ENCODE data around the gene CDC25B.

CDC25B gene

DNA sequence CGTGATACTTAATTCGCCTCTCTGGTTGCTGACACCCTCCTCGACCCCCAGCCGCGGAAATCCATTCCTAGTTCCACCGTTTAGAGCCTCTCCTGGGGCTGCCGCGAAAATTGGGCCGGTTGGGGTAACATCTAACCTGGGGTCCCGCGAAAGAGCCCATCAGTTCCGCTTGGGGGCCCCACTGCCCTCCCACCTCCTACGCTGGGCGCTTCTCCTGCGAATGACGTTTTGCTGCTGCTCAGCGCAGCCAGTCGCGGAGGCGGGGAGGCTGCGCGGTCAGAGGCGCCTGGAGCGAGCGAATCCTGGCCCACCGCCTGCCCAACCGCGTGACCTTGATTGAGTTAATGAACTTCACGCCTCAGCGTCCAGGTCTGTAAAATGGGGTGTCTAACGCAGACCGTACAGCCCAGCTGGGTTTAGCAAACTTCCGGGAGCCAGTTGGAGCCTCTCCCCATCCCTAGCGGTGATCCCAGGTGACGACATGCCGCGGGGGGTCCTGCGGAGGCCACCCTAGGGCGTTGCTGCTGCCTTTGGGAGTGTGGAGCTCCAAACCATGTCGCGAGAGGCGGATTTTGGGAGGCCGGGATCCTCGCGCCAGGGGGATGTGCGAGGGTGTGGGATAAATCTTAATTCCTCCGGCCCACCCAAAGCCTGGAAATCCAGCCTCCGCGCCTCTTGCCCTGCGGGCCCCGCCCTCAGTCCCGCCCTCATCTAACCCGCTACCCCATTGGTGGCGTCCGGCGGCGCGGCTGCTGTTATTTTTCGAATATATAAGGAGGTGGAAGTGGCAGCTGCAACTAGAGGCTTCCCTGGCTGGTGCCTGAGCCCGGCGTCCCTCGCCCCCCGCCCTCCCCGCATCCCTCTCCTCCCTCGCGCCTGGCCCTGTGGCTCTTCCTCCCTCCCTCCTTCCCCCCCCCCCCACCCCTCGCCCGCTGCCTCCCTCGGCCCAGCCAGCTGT is at the start of gene CDC25B:
Gene CDC25B (plus strand): TSS at position 800 of the 958 bp plus-strand sequence. CDS start 222 bp downstream, outside the sequence.
- TF ChIP-seq, protein P1, sequence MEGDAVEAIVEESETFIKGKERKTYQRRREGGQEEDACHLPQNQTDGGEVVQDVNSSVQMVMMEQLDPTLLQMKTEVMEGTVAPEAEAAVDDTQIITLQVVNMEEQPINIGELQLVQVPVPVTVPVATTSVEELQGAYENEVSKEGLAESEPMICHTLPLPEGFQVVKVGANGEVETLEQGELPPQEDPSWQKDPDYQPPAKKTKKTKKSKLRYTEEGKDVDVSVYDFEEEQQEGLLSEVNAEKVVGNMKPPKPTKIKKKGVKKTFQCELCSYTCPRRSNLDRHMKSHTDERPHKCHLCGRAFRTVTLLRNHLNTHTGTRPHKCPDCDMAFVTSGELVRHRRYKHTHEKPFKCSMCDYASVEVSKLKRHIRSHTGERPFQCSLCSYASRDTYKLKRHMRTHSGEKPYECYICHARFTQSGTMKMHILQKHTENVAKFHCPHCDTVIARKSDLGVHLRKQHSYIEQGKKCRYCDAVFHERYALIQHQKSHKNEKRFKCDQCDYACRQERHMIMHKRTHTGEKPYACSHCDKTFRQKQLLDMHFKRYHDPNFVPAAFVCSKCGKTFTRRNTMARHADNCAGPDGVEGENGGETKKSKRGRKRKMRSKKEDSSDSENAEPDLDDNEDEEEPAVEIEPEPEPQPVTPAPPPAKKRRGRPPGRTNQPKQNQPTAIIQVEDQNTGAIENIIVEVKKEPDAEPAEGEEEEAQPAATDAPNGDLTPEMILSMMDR (conservative IDR thresholded peaks at IDR 0.05) = no peak; the same call in 1 of the 2 replicates
- no peak for TF ChIP-seq ZFX (IDR thresholded peaks at IDR 0.05)
- H3K27ac ChIP-seq = peak within 1 kb of the TSS; percentile 83

DNA sequence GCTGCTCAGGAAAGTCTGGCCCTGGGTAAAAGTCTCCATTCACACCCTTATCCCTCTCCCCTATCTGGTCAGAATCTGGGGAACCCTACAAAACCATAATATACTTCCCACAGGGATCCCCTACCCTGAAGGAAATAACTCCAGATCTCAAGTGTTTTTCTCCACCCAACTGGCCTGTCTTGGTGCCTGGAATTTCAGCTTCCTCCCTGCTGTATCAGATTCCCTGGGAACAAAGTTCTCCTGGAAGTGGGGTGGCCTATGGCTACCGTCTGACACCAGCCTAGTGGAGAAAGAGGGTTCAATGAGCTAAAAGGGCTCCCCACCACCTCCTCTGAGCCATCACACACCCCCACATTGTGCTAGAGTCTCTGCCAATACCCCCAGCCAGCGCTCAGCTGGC is 48.6 kb upstream of the CDC25B start:
- no peak overlapping the region for H3K27ac ChIP-seq
- TF ChIP-seq ZFX (IDR thresholded peaks at IDR 0.05) = no peak
- TF ChIP-seq, protein P1 (conservative IDR thresholded peaks at IDR 0.05) = no peak

DNA sequence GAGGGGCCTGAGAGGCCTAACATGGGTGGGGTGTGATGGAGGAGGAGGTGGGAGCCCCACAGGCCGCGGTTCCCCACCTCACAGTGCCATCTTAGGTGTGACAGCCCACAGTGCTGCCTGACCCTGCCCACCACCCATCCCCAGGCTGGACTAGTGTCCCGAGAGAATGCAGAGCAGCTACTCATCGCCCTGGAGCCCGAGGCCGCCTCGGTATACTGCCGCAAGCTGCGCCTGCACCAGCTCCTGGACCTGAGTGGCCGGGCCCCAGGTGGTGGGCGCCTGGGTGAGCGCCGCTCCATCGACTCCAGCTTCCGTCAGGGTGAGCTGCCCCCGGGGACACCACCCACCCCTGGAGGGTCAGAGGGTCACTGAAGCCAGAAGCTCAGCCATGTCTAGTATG is 48.0 kb upstream of the CDC25B start:
- H3K27ac ChIP-seq = no peak overlapping the region
- TF ChIP-seq, protein P1 (conservative IDR thresholded peaks at IDR 0.05) = no peak
- no peak for TF ChIP-seq ZFX (IDR thresholded peaks at IDR 0.05)

DNA sequence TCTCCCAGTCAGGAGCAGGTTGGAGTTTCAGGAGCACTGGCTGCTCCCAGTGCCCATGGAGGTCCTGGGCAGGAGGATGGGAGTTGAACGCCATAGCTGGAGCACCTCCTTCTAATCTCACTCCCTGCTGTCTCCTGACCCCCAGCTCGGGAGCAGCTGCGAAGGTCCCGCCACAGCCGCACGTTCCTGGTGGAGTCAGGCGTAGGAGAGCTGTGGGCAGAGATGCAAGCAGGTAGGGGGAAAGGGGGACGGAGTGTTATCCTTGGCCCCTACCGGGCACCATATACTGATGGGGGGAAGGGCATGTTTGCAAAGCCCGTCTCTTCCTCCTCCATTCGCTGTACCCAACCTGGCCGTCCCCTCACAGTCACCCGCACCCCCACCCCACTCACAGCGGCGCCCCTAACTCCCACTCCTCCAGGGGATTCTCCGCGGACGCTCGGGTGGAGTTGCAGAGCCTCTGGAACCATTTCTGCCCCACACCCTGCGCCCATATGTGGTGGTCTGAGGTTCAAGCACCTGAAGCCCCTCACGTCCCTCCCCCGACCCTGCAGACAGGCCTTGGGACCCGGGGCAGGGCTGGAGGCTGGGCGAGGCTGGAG is 46.9 kb upstream of the CDC25B start:
- TF ChIP-seq, protein P1 (conservative IDR thresholded peaks at IDR 0.05) = no peak
- TF ChIP-seq ZFX (IDR thresholded peaks at IDR 0.05) = no peak
- no peak overlapping the region for H3K27ac ChIP-seq

DNA sequence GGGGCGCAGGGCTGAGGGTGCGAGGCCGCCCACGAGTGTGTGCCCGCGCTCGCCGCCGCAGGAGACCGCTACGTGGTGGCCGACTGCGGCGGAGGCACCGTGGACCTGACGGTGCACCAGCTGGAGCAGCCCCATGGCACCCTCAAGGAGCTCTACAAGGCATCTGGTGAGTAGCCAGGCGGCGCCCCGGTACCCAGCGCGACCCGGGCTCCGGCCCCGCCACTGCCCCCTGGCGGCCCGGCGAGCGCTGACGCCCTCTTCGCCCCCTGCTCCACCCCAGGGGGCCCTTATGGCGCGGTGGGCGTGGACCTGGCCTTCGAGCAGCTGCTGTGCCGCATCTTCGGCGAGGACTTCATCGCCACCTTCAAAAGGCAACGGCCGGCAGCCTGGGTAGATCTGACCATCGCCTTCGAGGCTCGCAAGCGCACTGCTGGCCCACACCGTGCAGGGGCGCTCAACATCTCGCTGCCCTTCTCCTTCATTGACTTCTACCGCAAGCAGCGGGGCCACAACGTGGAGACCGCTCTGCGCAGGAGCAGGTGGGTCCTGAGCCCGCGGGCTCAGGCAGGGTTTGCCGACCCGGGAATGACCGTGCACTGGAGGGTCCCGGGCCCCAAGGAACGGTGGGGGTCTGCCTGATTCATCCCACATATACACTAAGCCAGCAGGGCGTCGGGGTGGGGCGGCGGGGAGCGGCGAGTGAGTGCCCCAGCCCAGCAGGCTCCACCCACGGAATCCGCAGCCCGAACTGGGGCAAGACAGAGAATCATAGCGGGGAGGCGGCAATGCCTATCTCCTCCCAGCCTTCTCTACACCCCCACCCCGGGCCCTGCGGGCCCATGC is 46.2 kb upstream of the CDC25B start:
- H3K27ac ChIP-seq = no peak overlapping the region
- no peak for TF ChIP-seq ZFX (IDR thresholded peaks at IDR 0.05)
- TF ChIP-seq, protein P1 (conservative IDR thresholded peaks at IDR 0.05) = peak; percentile 78

DNA sequence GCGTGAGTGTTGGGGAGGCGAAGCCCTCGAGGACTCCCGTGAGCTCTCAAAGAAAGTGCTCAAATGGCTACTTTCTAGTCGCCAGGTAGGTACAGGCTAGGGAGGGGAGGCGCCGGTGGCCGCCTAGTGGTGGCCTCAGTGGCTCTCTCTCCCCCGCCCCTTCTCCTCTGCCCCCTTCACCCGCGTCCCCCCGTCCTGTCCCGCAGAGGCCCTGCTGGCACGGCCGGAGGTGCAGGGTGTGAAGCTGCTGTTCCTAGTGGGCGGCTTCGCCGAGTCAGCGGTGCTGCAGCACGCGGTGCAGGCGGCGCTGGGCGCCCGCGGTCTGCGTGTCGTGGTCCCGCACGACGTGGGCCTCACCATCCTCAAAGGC is 44.8 kb upstream of the CDC25B start:
- H3K27ac ChIP-seq = no peak overlapping the region
- TF ChIP-seq ZFX (IDR thresholded peaks at IDR 0.05) = no peak
- TF ChIP-seq, protein P1 (conservative IDR thresholded peaks at IDR 0.05) = no peak
